ENCODE data around the gene CCNY.

Gene CCNY

GRCh38 chr10:35595106-35595505 is 258.8 kb downstream of the CCNY start:
- DNase-seq: no peak

- DNase-seq: no peak
Observed at GRCh38 chr10:35598379-35598778, 262.1 kb downstream of the CCNY start.

- DNase-seq: no peak
Observed at GRCh38 chr10:35600193-35600592, 263.9 kb downstream of the CCNY start.

GRCh38 chr10:35605191-35605590 is 268.9 kb downstream of the CCNY start, which contains the start of gene GJD4:
Gene GJD4 (plus strand): TSS chr10:35605341. CDS start chr10:35605568, 227 bp downstream.
- DNase-seq: no peak

- DNase-seq: no peak
Observed at GRCh38 chr10:35606430-35606829, 270.1 kb downstream of the CCNY start.

GRCh38 chr10:35607475-35608327 is 271.4 kb downstream of the CCNY start:
- DNase-seq: no peak

- DNase-seq: no peak
Observed at GRCh38 chr10:35608328-35608672, 272.0 kb downstream of the CCNY start.

GRCh38 chr10:35611750-35612149 is 275.4 kb downstream of the CCNY start:
- no peak for DNase-seq

- no peak for DNase-seq
Observed at GRCh38 chr10:35612385-35613106, 276.2 kb downstream of the CCNY start.

GRCh38 chr10:35613107-35613440 is 276.8 kb downstream of the CCNY start:
- DNase-seq: no peak

GRCh38 chr10:35613597-35614226 is 277.4 kb downstream of the CCNY start:
- peak in 1 of 2 experiments; percentile 7 for DNase-seq

- no peak for DNase-seq
Observed at GRCh38 chr10:35614312-35614711, 278.0 kb downstream of the CCNY start.

Data from SW 1271 (cell line).